ENCODE measurements around the gene RPTOR. TPM values are rescaled to one million over a fixed set of nuclear protein-coding genes. Genes with fewer than 3 reads are reported as not detected.

Gene RPTOR
- total and polyA plus RNA-seq, 2 donors (not counting 3 experiments of a cell fraction or from before 2014, with no cell fraction given), result 10.7 to 41.8 TPM

DNA sequence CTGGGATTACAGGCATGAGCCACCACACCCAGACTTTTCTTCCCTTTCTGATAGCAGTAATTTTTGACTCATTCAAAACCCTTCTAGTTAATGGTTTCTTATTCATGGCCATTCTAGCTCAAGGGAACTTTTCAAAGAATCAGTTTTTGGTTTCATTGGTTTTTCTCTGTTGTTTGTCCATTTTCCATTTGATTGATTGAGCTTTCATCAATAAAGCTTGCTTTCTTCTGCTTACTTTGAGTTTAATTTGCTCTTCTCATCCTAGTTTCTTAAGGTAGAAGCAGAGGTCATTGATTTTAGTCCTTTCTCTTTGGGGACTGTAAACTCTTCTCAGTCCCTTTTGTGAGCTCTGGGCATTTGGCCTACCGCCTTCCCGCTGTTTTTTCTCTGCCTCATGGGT is 365.0 kb downstream of the RPTOR start:
- TF ChIP-seq CTCF (IDR thresholded peaks at IDR 0.05; ENCODE audit: extremely low read depth in 1 of 2, insufficient read depth in 1 of 2, low read depth in 1 of 2, low read length in 2 of 2) (no peak), EZH2 (IDR thresholded peaks at IDR 0.05; ENCODE audit: borderline replicate concordance, low read depth, low read length, severe bottlenecking) (no peak), FOS (IDR thresholded peaks at IDR 0.05; ENCODE audit: borderline replicate concordance, insufficient read depth, low read length) (no peak), GATA2 (IDR thresholded peaks at IDR 0.05; ENCODE audit: insufficient read depth, insufficient read length, low read depth, low read length) (no peak), POLR2AphosphoS5 (IDR thresholded peaks at IDR 0.05; ENCODE audit: insufficient read depth, low read depth, low read length) (no peak), JUN (IDR thresholded peaks at IDR 0.05; ENCODE audit: borderline replicate concordance, insufficient read depth, insufficient read length, low read depth) (no peak), POLR2A (IDR thresholded peaks at IDR 0.05; ENCODE audit: low read depth, low read length) (no peak), MYC (IDR thresholded peaks at IDR 0.05; ENCODE audit: low read depth, low read length) (no peak)
- TF ChIP-seq, protein P1, sequence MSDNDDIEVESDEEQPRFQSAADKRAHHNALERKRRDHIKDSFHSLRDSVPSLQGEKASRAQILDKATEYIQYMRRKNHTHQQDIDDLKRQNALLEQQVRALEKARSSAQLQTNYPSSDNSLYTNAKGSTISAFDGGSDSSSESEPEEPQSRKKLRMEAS (IDR thresholded peaks at IDR 0.05; ENCODE audit: insufficient read depth, insufficient read length), result no peak
- Histone ChIP-seq H3K79me2 (ENCODE audit: control insufficient read depth, insufficient read depth, low read length) (no peaks in the 10 kb centered on the region), H3K36me3 (ENCODE audit: control insufficient read depth in 2 of 2, extremely low read depth in 1 of 2, insufficient read depth in 2 of 2, low read length in 2 of 2) (peaks cover 0 to 8% of the 10 kb centered on the region in 2 experiments), H3K27ac (ENCODE audit: insufficient read depth, low read depth, low read length) (no peak overlapping the region), H3K9me3 (replicated peaks; ENCODE audit: control insufficient read depth, insufficient read depth, low read length) (no peaks in the 10 kb centered on the region), H2AFZ (ENCODE audit: low read depth, low read length) (no peak overlapping the region), H4K20me1 (replicated peaks; ENCODE audit: control insufficient read depth, extremely low read depth, insufficient read depth, low read length) (no peaks in the 10 kb centered on the region), H3K9me1 (replicated peaks; ENCODE audit: control insufficient read depth, extremely low read depth, insufficient read depth, low read length) (no peaks in the 10 kb centered on the region), H3K4me3 (replicated peaks in 1 of 3; ENCODE audit: insufficient read depth in 1 of 3, low read depth in 1 of 3, low read length in 3 of 3) (no peak overlapping the region), H3K4me2 (ENCODE audit: insufficient read depth, low read length) (no peak overlapping the region), H3K4me1 (ENCODE audit: control insufficient read depth, extremely low read depth, insufficient read depth, low read length) (no peaks in the 10 kb centered on the region), H3K9ac (replicated peaks; ENCODE audit: extremely low read depth, insufficient read depth, low read length) (no peak overlapping the region), H3K27me3 (ENCODE audit: control insufficient read depth in 2 of 2, insufficient read depth in 2 of 2, low read length in 2 of 2) (no peaks in the 10 kb centered on the region)
- CTCF ChIA-PET, result interaction anchor here (1.2 to 1.7 kb wide), 5 partner anchors 18 to 714 kb away, joined by 3 to 7 read pairs (median 3); no protein-coding TSS in a partner anchor
- dilution Hi-C loops (cut with MboI; ENCODE audit: extremely low pct_ligation_motif_present, low sequenced_read_pairs), result no loop called here
- POLR2A ChIA-PET, result no interaction called here
- DNase-seq (ENCODE audit: low read depth, low spot score), result no peak
- no TSS peak for BruUV-seq (replicated peaks)
- no peak for FAIRE-seq
- intact Hi-C loops (cut with micrococcal nuclease), result no loop called here

Data from endothelial cell of umbilical vein (primary cell).